K562 (cell line): ENCODE results near the gene WNT16. TPM values are rescaled to one million over a fixed set of nuclear protein-coding genes. Genes with fewer than 3 reads are reported as not detected.
"Not testable (repeated sequence)": the region's sequence is repeated elsewhere in the genome, so short reads cannot be mapped to it uniquely, and the experiment has no call there.

Source experiments
- ATAC-seq: fragments of 200-7000 bp; cut with Tn5 transposase; 3 replicates; pipeline ENCODE4 v1.9.1; 2020; ENCODE audit warnings: moderate library complexity
- BruUV-seq: library from RNA; stranded (reverse); fragments of 400-500 nt; replicated peaks from 2 replicates; lab custom pipeline; 2021; lab: Mats Ljungman, UMichigan
- CTCF ChIA-PET: fragments of 300-600 bp; formaldehyde crosslinking; extraction: SDS; loops from one replicate; lab custom pipeline; 2021; ENCODE audit warnings: low intra/inter-chr PET ratio; lab: Yijun Ruan, JAX
- POLR2A ChIA-PET: fragments of 300-600, 350-650 bp; sonication (Branson Sonifier 250); formaldehyde crosslinking; extraction: SDS; loops from one replicate; lab custom pipeline; 2021; ENCODE audit warnings: antibody characterized with exemption, inconsistent platforms; lab: Yijun Ruan, JAX
- DNase-seq, 4 experiments: peaks; one replicate each; pipeline versions ENCODE4 v3.0.0 to v3.0.0-alpha.2; 2011 to 2018; ENCODE audit warnings: low spot score in 3 of 4, mixed read lengths in 3 of 4; ENCODE audit errors: extremely low read depth in 1 of 4
- FAIRE-seq: peaks from 2 replicates; lab custom pipeline; 2011; peaks lifted over from hg19 to GRCh38; lab: Jason Lieb, UNC
- H2AFZ ChIP-seq: 2 replicates; pipeline ENCODE4 v1.6.0; 2011; ENCODE audit warnings: low read depth, low read length, control low read depth, inconsistent platforms
- H3K27ac ChIP-seq: fragments of 200-600 bp; 3 replicates; pipeline ENCODE4 v1.8.0; 2011; ENCODE audit warnings: low read depth, mild to moderate bottlenecking, control low read depth, inconsistent platforms, low read length, moderate library complexity, mixed read lengths; ENCODE audit errors: extremely low read depth
- H3K27me3 ChIP-seq, 2 experiments: fragments of 300-600 bp in 1 of 2; 2 replicates in 1 of 2; 3 replicates in 1 of 2; pipeline versions ENCODE4 v1.6.0 to v1.8.0; 2011; ENCODE audit warnings: inconsistent platforms in 2 of 2, low read length in 2 of 2, mild to moderate bottlenecking in 1 of 2, mixed read lengths in 1 of 2, moderate library complexity in 1 of 2; ENCODE audit not compliant: control insufficient read depth in 2 of 2, insufficient read depth in 2 of 2
- H3K36me3 ChIP-seq: fragments of 300-600 bp; 3 replicates; pipeline ENCODE4 v1.8.0; 2011; ENCODE audit warnings: mild to moderate bottlenecking, low read length, inconsistent platforms; ENCODE audit not compliant: control insufficient read depth, insufficient read depth
- H3K4me1 ChIP-seq, 2 experiments: fragments of 200-600 bp in 1 of 2; replicated peaks in 1 of 2; 2 replicates in 1 of 2; 3 replicates in 1 of 2; pipeline versions ENCODE4 v1.5.1 to v1.8.0; 2011; ENCODE audit warnings: inconsistent platforms in 2 of 2, low read length in 2 of 2, mild to moderate bottlenecking in 1 of 2, mixed read lengths in 1 of 2, moderate library complexity in 1 of 2; ENCODE audit not compliant: control insufficient read depth in 2 of 2, insufficient read depth in 2 of 2
- H3K4me2 ChIP-seq: 2 replicates; pipeline ENCODE4 v1.6.1; 2011; ENCODE audit warnings: low read length, control low read depth, inconsistent platforms, mixed read lengths; ENCODE audit not compliant: insufficient read depth
- H3K4me3 ChIP-seq: fragments of 200-600 bp; sonication (generic), shearing (Covaris generic); 2 replicates; pipeline ENCODE4 v1.5.1; 2016; ENCODE audit warnings: control low read depth, inconsistent platforms
- H3K79me2 ChIP-seq: fragments of 200-600 bp; 3 replicates; pipeline ENCODE4 v1.8.0; 2011; ENCODE audit warnings: low read length, inconsistent platforms; ENCODE audit not compliant: control insufficient read depth, insufficient read depth
- H3K9ac ChIP-seq, 2 experiments: 2 replicates each; pipeline versions ENCODE4 v1.6.0 to v1.6.1; 2011; ENCODE audit warnings: low read depth in 2 of 2, low read length in 2 of 2, control low read depth in 1 of 2, inconsistent platforms in 1 of 2, mild to moderate bottlenecking in 1 of 2, mixed read lengths in 1 of 2; ENCODE audit not compliant: insufficient read depth in 1 of 2
- H3K9me1 ChIP-seq: one replicate; pipeline ENCODE4 v1.6.0; 2011; ENCODE audit warnings: inconsistent platforms, mild to moderate bottlenecking, low read length, moderate library complexity; ENCODE audit not compliant: control insufficient read depth, insufficient read depth
- H3K9me3 ChIP-seq: replicated peaks from 2 replicates; pipeline ENCODE4 v1.5.1; 2011; ENCODE audit warnings: low read depth, low read length, inconsistent platforms; ENCODE audit not compliant: control insufficient read depth, insufficient read depth
- H4K20me1 ChIP-seq: replicated peaks from 2 replicates; pipeline ENCODE4 v1.6.1; 2011; ENCODE audit warnings: low read length, inconsistent platforms, mixed read lengths; ENCODE audit not compliant: control insufficient read depth, insufficient read depth
- MEIS2 ChIP-seq: fragments of 450-650 bp; IDR thresholded peaks from 2 replicates; pipeline ENCODE4 v1.6.1; 2014; ENCODE audit warnings: mild to moderate bottlenecking; ENCODE audit not compliant: partially characterized antibody
- MYNN ChIP-seq, 2 experiments: sonication (generic); formaldehyde crosslinking in 1 of 2; IDR thresholded peaks; 2 replicates each; pipeline versions ENCODE4 v1.5.0 to v1.6.1; 2016 to 2020; ENCODE audit warnings: antibody characterized with exemption in 1 of 2, missing genetic modification reagents in 1 of 2
- RAD21 ChIP-seq, 2 experiments: fragments of 250-450 bp in 1 of 2; fragments of 450-650 bp in 1 of 2; sonication (Bioruptor Pico) in 1 of 2; formaldehyde crosslinking in 1 of 2; IDR thresholded peaks in 1 of 2; conservative IDR thresholded peaks in 1 of 2; 2 replicates each; pipeline versions ENCODE4 v1.4.0 to v1.8.0; 2020 to 2022; ENCODE audit warnings: mild to moderate bottlenecking in 2 of 2, moderate library complexity in 1 of 2
- WGBS: fragments of 100-300 bp; shearing (Covaris generic); methylation state at CpG from one replicate; pipeline ENCODE4 v1.1.6; 2016; ENCODE audit warnings: low coverage, mixed read lengths; ENCODE audit not compliant: insufficient coverage; ENCODE audit errors: missing lambda C conversion rate; 5-methylcytosine and 5-hydroxymethylcytosine counted together
- in situ Hi-C: fragments of 300-500 bp; cut with MboI; formaldehyde crosslinking; loops from 4 replicates; pipeline ENCODE4 v1.15.0; 2018; ENCODE audit warnings: inconsistent platforms, mixed read lengths
- intact Hi-C: fragments of 100-400 bp; cut with micrococcal nuclease; formaldehyde crosslinking; loops from 2 replicates; pipeline ENCODE4 v1.14.2; 2022
- polyA plus RNA-seq, 8 experiments: library from polyadenylated mRNA; depleted of rRNA in 4 of 8; stranded (reverse) in 5 of 8; unstranded in 3 of 8; fragments of >200 nt; fragmentation: Nextera tagmentation in 2 of 8; fragmentation: Illumina TruSeq in 1 of 8; extraction: Ambion mirVana in 2 of 8; extraction: Trizol in 1 of 8; gene quantifications; 2 replicates each; pipeline versions ENCODE4 v1.2.1 to v1.2.3, GENCODE V29; 2011 to 2014; ENCODE audit warnings: inconsistent platforms in 1 of 8, missing spikeins in 1 of 8
- total RNA-seq, 7 experiments: library from RNA; depleted of rRNA in 6 of 7; stranded (reverse); fragments of >200 nt in 6 of 7; fragmentation: Illumina TruSeq in 2 of 7; extraction: Trizol in 2 of 7; gene quantifications; 2 replicates each; pipeline versions ENCODE4 v1.2.1 to v1.2.3, GENCODE V29; 2011 to 2021; ENCODE audit warnings: low replicate concordance in 1 of 7
- TF ChIP-seq, protein P1 (sequence below), 2 experiments: IDR thresholded peaks in 1 of 2; conservative IDR thresholded peaks in 1 of 2; 2 replicates each; pipeline ENCODE4 v1.6.1; 2016; ENCODE audit warnings: low read depth in 2 of 2, mild to moderate bottlenecking in 1 of 2, missing compliant biosample characterization in 1 of 2, missing genetic modification characterization in 1 of 2, moderate library complexity in 1 of 2

WNT16 gene
- total and polyA plus RNA-seq, 9 of the 15 experiments (the other 6 are each of a cell fraction or from before 2014, with no cell fraction given): 0.06 to 0.07 TPM; not detected in 7

DNA sequence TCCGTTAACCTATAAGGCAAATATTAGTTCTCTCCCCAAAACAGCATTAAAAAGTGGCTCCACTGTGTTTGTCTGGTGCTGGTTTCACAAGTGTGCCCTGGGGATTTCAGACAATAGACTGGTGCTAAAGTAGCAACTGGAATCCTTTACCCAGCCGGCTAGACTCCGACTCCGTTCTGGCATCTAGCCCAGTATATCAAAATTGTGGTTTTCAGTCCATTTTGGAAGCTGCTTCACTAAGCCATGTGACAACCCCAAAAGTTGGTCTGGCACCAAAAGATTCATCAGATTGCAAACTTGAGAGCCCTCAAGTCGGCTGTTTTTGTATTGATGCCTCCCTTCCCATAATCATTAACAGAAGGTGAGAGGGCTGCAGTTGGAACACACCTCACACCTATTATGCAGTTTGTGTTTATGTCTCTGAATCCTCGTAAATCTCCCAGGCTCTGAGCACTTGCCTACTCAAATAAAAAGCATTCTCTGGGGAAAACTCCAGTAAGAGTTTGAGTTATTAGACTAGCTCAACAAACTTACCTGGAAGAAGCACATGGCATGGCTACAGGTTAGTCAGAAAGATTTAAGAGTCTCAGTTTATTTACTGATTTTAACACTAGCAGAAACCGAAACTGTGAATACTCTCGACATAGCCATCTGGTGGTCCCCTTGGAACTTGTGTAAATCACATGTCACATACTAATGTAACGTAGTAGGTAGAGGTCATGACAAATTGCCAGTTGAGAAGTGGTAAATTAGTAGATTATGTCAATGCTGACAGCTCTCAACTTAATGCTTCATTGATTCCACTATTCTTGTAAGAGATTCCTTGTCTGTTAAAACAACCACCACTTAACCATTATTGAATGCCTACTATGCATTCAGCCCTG lies 14.8 kb upstream of the WNT16 start:
- TF ChIP-seq RAD21 (CRISPR knock-in tag; conservative IDR thresholded peaks at IDR 0.05 in 1 of 2, IDR thresholded peaks at IDR 0.05 in 1 of 2): peak in 1 of 2 experiments; percentile 19; a peak in 1 of 4 replicates
- no peak for TF ChIP-seq MYNN (IDR thresholded peaks at IDR 0.05)
- no peak for TF ChIP-seq MYNN (CRISPR knock-in tag; IDR thresholded peaks at IDR 0.05)
- peak; percentile 48 for TF ChIP-seq MEIS2
- TF ChIP-seq, protein P1, sequence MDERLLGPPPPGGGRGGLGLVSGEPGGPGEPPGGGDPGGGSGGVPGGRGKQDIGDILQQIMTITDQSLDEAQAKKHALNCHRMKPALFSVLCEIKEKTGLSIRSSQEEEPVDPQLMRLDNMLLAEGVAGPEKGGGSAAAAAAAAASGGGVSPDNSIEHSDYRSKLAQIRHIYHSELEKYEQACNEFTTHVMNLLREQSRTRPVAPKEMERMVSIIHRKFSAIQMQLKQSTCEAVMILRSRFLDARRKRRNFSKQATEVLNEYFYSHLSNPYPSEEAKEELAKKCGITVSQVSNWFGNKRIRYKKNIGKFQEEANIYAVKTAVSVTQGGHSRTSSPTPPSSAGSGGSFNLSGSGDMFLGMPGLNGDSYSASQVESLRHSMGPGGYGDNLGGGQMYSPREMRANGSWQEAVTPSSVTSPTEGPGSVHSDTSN (CRISPR knock-in tag; IDR thresholded peaks at IDR 0.05; ENCODE audit: low read depth): no peak
- TF ChIP-seq, protein P1 (tag; conservative IDR thresholded peaks at IDR 0.05; ENCODE audit: low read depth): peak; percentile 65
- ChIA-PET CTCF (no interaction called here), POLR2A (interaction anchor here (0.6 to 1.1 kb wide), 3 partner anchors 13 to 21 kb away, joined by 3 to 4 read pairs (median 3); no protein-coding TSS in a partner anchor)
- H3K4me1 ChIP-seq: no peaks in the 10 kb centered on the region
- H4K20me1 ChIP-seq: no peaks in the 10 kb centered on the region
- in situ Hi-C loops: loop anchor here (10.0 kb wide), 1 partner anchor 519 kb away; no protein-coding TSS in a partner anchor
- H3K4me3 ChIP-seq: no peak overlapping the region
- H3K9me3 ChIP-seq: no peaks in the 10 kb centered on the region
- no peaks in the 10 kb centered on the region for H3K79me2 ChIP-seq
- H3K36me3 ChIP-seq: no peaks in the 10 kb centered on the region
- DNase-seq (no peak), ATAC-seq (peak; percentile 51), FAIRE-seq (no peak)
- intact Hi-C loops: no loop called here
- H2AFZ ChIP-seq: no peak overlapping the region
- H3K4me2 ChIP-seq: no peak overlapping the region
- no TSS peak for BruUV-seq
- 2% methylated on average over 9 of the region's 9 CpGs for WGBS
- H3K27me3 ChIP-seq: peaks cover 9 to 13% of the 10 kb centered on the region in 2 experiments
- no peak overlapping the region for H3K9ac ChIP-seq
- H3K27ac ChIP-seq: no peak overlapping the region
- H3K9me1 ChIP-seq: no peaks in the 10 kb centered on the region

DNA sequence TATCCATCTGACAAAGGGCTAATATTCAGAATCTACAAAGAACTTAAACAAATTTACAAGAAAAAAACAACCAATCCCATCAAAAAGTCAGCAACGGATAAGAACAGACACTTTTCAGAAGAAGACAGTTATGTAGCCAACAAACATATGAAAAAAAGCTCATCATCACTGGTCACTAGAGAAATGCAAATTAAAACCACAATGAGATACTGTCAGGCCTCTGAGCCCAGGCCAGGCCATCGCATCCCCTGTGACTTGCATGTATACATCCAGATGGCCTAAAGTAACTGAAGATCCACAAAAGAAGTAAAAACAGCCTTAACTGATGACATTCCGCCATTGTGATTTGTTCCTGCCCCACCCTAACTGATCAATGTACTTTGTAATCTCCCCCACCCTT lies 13.6 kb upstream of the WNT16 start:
- in situ Hi-C loops: loop anchor here (10.0 kb wide), 1 partner anchor 520 kb away; no protein-coding TSS in a partner anchor

More for the DNA sequence above, 13.6 kb upstream of the WNT16 start:
- BruUV-seq, H3K9ac ChIP-seq, H3K27ac ChIP-seq, H4K20me1 ChIP-seq, H3K4me1 ChIP-seq, H3K36me3 ChIP-seq, FAIRE-seq, intact Hi-C loops, H3K79me2 ChIP-seq, ATAC-seq, H3K4me3 ChIP-seq, H2AFZ ChIP-seq, H3K4me2 ChIP-seq, DNase-seq, H3K9me3 ChIP-seq, CTCF ChIA-PET, POLR2A ChIA-PET, H3K9me1 ChIP-seq: not testable (repeated sequence)
- peaks cover 9 to 13% of the 10 kb centered on the region in 2 experiments for H3K27me3 ChIP-seq
- WGBS: 0% methylated on average over 2 of the region's 3 CpGs
